ENCODE measurements around the gene CDC45. TPM values are rescaled to one million over a fixed set of nuclear protein-coding genes. Genes with fewer than 3 reads are reported as not detected.

The CDC45 gene
- total RNA-seq, 1 donor from 2014 or later, result 3.7 TPM

DNA sequence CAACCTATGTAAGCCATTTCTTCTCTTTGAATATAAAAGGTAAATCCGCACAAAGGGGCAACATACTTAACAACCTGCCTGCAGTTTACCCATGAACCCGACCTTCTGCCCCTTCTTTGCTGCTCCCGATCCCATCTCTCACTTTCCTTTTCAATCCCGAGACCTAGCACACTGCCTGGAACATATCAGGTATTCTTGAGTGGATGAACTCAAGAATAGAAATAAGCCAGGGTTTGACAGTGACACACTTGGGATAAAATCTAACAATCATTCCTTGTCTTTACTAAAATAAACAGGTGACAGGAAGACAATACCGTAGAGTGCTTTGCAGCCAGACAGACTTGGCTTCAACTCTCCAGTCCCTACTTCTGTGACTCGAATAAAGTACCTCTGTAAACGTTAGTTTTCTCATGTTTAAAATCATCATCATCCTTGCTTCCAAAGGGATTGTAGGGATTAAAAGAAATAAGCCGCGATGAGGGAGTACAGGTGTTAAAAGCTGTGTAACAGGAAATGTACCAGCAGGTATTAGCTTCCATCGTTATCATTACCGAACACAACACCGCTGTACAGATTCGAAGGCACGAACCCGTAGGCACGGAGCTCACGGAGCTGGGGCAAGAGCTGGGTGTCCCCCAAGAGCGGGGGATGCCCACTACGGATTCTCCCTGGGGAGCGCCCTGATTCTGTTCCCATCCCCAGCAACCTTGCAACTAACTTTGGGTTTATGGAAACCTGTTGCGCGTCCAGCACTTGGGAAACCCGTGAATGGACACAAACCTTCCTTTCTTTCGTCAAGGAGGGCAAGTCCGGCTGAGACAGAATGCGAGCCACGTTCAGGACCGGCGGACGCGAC, 1.4 kb upstream of the CDC45 start:
- TF ChIP-seq, protein P1, sequence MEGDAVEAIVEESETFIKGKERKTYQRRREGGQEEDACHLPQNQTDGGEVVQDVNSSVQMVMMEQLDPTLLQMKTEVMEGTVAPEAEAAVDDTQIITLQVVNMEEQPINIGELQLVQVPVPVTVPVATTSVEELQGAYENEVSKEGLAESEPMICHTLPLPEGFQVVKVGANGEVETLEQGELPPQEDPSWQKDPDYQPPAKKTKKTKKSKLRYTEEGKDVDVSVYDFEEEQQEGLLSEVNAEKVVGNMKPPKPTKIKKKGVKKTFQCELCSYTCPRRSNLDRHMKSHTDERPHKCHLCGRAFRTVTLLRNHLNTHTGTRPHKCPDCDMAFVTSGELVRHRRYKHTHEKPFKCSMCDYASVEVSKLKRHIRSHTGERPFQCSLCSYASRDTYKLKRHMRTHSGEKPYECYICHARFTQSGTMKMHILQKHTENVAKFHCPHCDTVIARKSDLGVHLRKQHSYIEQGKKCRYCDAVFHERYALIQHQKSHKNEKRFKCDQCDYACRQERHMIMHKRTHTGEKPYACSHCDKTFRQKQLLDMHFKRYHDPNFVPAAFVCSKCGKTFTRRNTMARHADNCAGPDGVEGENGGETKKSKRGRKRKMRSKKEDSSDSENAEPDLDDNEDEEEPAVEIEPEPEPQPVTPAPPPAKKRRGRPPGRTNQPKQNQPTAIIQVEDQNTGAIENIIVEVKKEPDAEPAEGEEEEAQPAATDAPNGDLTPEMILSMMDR (IDR thresholded peaks at IDR 0.05), result no peak
- peaks cover 29% of the 10 kb centered on the region for H3K4me1 Mint-ChIP-seq (ENCODE audit: unreplicated experiment)
- peak overlapping the region; percentile 91 for H3K4me3 Mint-ChIP-seq (ENCODE audit: unreplicated experiment)
- peaks cover 11% of the 10 kb centered on the region for H3K36me3 Mint-ChIP-seq (ENCODE audit: unreplicated experiment)
- no peaks in the 10 kb centered on the region for H3K9me3 Mint-ChIP-seq (ENCODE audit: unreplicated experiment)
- no peak for DNase-seq (ENCODE audit: extremely low spot score, unreplicated experiment)
- H3K27me3 Mint-ChIP-seq (ENCODE audit: unreplicated experiment), result no peaks in the 10 kb centered on the region
- H3K27ac Mint-ChIP-seq (ENCODE audit: unreplicated experiment), result peak overlapping the region; percentile 99

DNA sequence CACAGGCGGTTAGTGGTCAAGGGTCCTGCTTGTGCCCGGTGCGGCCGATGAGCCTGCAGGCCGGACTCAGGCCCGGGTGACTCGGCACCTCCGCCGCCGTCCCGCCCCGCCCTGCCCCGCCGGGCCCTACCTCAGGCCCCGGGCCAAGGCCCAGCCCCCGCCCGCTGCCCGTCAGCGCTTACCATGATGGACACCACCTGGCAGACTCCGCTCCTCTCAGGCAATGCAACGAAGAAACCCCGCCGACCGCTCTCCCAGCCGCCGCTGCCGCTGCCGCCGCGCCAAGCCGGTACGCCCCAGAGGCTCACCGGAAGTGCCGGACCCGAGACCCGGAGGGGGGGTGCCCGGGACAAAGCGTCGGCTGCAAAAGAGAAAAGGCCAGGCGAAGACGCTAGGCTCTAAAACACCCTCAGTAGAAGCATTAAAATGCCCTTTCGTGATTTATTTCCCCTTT, 792 bp upstream of the CDC45 start, which contains the start of gene UFD1:
TSS of gene UFD1 (minus strand) at position 293 of the 454 bp plus-strand sequence. CDS start at position 185, 108 bp downstream.
- no peaks in the 10 kb centered on the region for H3K27me3 Mint-ChIP-seq (ENCODE audit: unreplicated experiment)
- peak within 1 kb of the TSS; percentile 99 for H3K27ac Mint-ChIP-seq (ENCODE audit: unreplicated experiment)
- peaks cover 6% of the 10 kb centered on the region for H3K36me3 Mint-ChIP-seq (ENCODE audit: unreplicated experiment)
- H3K4me1 Mint-ChIP-seq (ENCODE audit: unreplicated experiment), result peaks cover 29% of the 10 kb centered on the region
- H3K9me3 Mint-ChIP-seq (ENCODE audit: unreplicated experiment), result no peaks in the 10 kb centered on the region
- TF ChIP-seq, protein P1 (IDR thresholded peaks at IDR 0.05), result no peak
- H3K4me3 Mint-ChIP-seq (ENCODE audit: unreplicated experiment), result peak within 1 kb of the TSS; percentile 91
- DNase-seq (ENCODE audit: extremely low spot score, unreplicated experiment), result peak; percentile 94

DNA sequence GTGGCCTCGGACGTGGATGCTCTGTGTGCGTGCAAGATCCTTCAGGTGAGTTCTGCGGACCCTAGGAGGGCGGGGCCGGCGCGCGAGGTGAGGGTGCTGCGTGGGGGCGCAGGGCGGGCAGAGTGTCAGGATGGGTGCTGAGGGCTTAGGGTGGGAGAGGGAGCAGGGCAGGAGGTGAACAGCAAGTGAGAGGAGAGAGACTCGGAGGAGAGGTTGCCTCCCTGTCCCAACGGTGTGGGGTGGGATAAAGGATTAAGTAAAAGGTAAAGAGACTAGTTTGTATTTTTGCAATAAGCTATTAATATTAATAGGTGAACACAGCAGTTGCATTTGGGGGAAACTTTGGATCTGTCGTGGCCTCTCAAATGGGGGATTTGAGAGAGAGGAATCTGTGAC, 451 bp downstream of the CDC45 start:
- peak overlapping the region; percentile 91 for H3K4me3 Mint-ChIP-seq (ENCODE audit: unreplicated experiment)

DNA sequence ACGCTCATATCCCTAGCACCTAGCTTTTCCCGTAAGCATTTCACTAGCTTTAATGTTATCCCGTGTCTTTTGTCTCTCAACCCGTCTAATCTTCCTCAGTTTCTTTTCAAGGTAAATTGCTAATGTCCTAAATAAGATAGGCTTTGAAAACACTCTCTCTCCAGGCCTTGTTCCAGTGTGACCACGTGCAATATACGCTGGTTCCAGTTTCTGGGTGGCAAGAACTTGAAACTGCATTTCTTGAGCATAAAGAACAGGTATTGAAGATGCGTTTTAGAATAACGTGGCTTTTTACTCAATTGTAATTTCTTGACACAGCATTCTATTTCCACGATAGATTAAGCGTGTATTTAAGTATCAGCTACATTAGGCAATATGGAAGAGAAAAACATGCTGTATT, 1.1 kb downstream of the CDC45 start:
- H3K36me3 Mint-ChIP-seq (ENCODE audit: unreplicated experiment), result no peaks in the 10 kb centered on the region

More for the DNA sequence above, 451 bp downstream of the CDC45 start:
- no peak for DNase-seq (ENCODE audit: extremely low spot score, unreplicated experiment)
- Mint-ChIP-seq H3K4me1 (ENCODE audit: unreplicated experiment) (peaks cover 29% of the 10 kb centered on the region), H3K9me3 (ENCODE audit: unreplicated experiment) (no peaks in the 10 kb centered on the region), H3K27me3 (ENCODE audit: unreplicated experiment) (no peaks in the 10 kb centered on the region), H3K27ac (ENCODE audit: unreplicated experiment) (no peak overlapping the region), H3K36me3 (ENCODE audit: unreplicated experiment) (peaks cover 2% of the 10 kb centered on the region)
- TF ChIP-seq, protein P1 (IDR thresholded peaks at IDR 0.05), result no peak

DNA sequence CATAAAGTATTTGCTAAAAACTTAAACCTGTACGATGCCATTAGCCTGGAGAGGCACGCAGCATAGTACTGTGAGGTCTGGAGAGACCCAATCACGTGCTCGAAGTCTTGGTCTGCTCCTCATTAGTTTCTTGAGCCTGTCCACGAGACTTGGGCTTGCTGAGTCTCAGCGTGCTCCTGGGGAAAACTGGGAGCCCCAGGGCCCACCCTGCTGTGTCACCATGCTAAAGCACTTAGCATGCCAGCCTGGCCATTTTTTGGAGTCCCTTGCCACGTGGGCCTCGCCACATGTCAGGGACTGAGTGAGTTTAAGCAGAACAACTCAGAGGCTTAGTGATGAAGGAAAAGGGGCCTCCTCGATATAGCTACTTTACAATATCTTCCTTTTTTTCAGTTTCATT, 2.6 kb downstream of the CDC45 start:
- peaks cover 20% of the 10 kb centered on the region for H3K4me1 Mint-ChIP-seq (ENCODE audit: unreplicated experiment)

More for the DNA sequence above, 1.1 kb downstream of the CDC45 start:
- Mint-ChIP-seq H3K4me1 (ENCODE audit: unreplicated experiment) (peaks cover 26% of the 10 kb centered on the region), H3K27ac (ENCODE audit: unreplicated experiment) (no peak overlapping the region), H3K27me3 (ENCODE audit: unreplicated experiment) (no peaks in the 10 kb centered on the region), H3K9me3 (ENCODE audit: unreplicated experiment) (no peaks in the 10 kb centered on the region), H3K4me3 (ENCODE audit: unreplicated experiment) (peak overlapping the region; percentile 91)
- TF ChIP-seq, protein P1 (IDR thresholded peaks at IDR 0.05), result no peak
- no peak for DNase-seq (ENCODE audit: extremely low spot score, unreplicated experiment)

More for the DNA sequence above, 2.6 kb downstream of the CDC45 start:
- no peak for DNase-seq (ENCODE audit: extremely low spot score, unreplicated experiment)
- TF ChIP-seq, protein P1 (IDR thresholded peaks at IDR 0.05), result no peak
- H3K27ac Mint-ChIP-seq (ENCODE audit: unreplicated experiment), result no peak overlapping the region
- peaks cover 2% of the 10 kb centered on the region for H3K36me3 Mint-ChIP-seq (ENCODE audit: unreplicated experiment)
- no peak overlapping the region for H3K4me3 Mint-ChIP-seq (ENCODE audit: unreplicated experiment)
- no peaks in the 10 kb centered on the region for H3K27me3 Mint-ChIP-seq (ENCODE audit: unreplicated experiment)
- no peaks in the 10 kb centered on the region for H3K9me3 Mint-ChIP-seq (ENCODE audit: unreplicated experiment)

All from osteocyte (in vitro differentiated cells).